K562 (cell line): Measurements from ENCODE around the gene ANKZF1. TPM values are rescaled to one million over a fixed set of nuclear protein-coding genes. Genes with fewer than 3 reads are reported as not detected.

Experiments
- ATAC-seq: fragments of 200-7000 bp; cut with Tn5 transposase; 3 replicates; pipeline ENCODE4 v1.9.1; 2020; ENCODE audit warnings: moderate library complexity
- BruUV-seq: library from RNA; stranded (reverse); fragments of 400-500 nt; replicated peaks from 2 replicates; lab custom pipeline; 2021; lab: Mats Ljungman, UMichigan
- CTCF ChIA-PET: fragments of 300-600 bp; formaldehyde crosslinking; extraction: SDS; loops from one replicate; lab custom pipeline; 2021; ENCODE audit warnings: low intra/inter-chr PET ratio; lab: Yijun Ruan, JAX
- POLR2A ChIA-PET: fragments of 300-600, 350-650 bp; sonication (Branson Sonifier 250); formaldehyde crosslinking; extraction: SDS; loops from one replicate; lab custom pipeline; 2021; ENCODE audit warnings: antibody characterized with exemption, inconsistent platforms; lab: Yijun Ruan, JAX
- DNase-seq, 4 experiments: peaks; one replicate each; pipeline versions ENCODE4 v3.0.0 to v3.0.0-alpha.2; 2011 to 2018; ENCODE audit warnings: low spot score in 3 of 4, mixed read lengths in 3 of 4; ENCODE audit errors: extremely low read depth in 1 of 4
- FAIRE-seq: peaks from 2 replicates; lab custom pipeline; 2011; peaks lifted over from hg19 to GRCh38; lab: Jason Lieb, UNC
- H2AFZ ChIP-seq: 2 replicates; pipeline ENCODE4 v1.6.0; 2011; ENCODE audit warnings: low read depth, low read length, control low read depth, inconsistent platforms
- H3K27ac ChIP-seq: fragments of 200-600 bp; 3 replicates; pipeline ENCODE4 v1.8.0; 2011; ENCODE audit warnings: low read depth, mild to moderate bottlenecking, control low read depth, inconsistent platforms, low read length, moderate library complexity, mixed read lengths; ENCODE audit errors: extremely low read depth
- H3K27me3 ChIP-seq, 2 experiments: fragments of 300-600 bp in 1 of 2; 2 replicates in 1 of 2; 3 replicates in 1 of 2; pipeline versions ENCODE4 v1.6.0 to v1.8.0; 2011; ENCODE audit warnings: inconsistent platforms in 2 of 2, low read length in 2 of 2, mild to moderate bottlenecking in 1 of 2, mixed read lengths in 1 of 2, moderate library complexity in 1 of 2; ENCODE audit not compliant: control insufficient read depth in 2 of 2, insufficient read depth in 2 of 2
- H3K36me3 ChIP-seq: fragments of 300-600 bp; 3 replicates; pipeline ENCODE4 v1.8.0; 2011; ENCODE audit warnings: mild to moderate bottlenecking, low read length, inconsistent platforms; ENCODE audit not compliant: control insufficient read depth, insufficient read depth
- H3K4me1 ChIP-seq, 2 experiments: fragments of 200-600 bp in 1 of 2; replicated peaks in 1 of 2; 2 replicates in 1 of 2; 3 replicates in 1 of 2; pipeline versions ENCODE4 v1.5.1 to v1.8.0; 2011; ENCODE audit warnings: inconsistent platforms in 2 of 2, low read length in 2 of 2, mild to moderate bottlenecking in 1 of 2, mixed read lengths in 1 of 2, moderate library complexity in 1 of 2; ENCODE audit not compliant: control insufficient read depth in 2 of 2, insufficient read depth in 2 of 2
- H3K4me2 ChIP-seq: 2 replicates; pipeline ENCODE4 v1.6.1; 2011; ENCODE audit warnings: low read length, control low read depth, inconsistent platforms, mixed read lengths; ENCODE audit not compliant: insufficient read depth
- H3K4me3 ChIP-seq: fragments of 200-600 bp; sonication (generic), shearing (Covaris generic); 2 replicates; pipeline ENCODE4 v1.5.1; 2016; ENCODE audit warnings: control low read depth, inconsistent platforms
- H3K79me2 ChIP-seq: fragments of 200-600 bp; 3 replicates; pipeline ENCODE4 v1.8.0; 2011; ENCODE audit warnings: low read length, inconsistent platforms; ENCODE audit not compliant: control insufficient read depth, insufficient read depth
- H3K9ac ChIP-seq, 2 experiments: 2 replicates each; pipeline versions ENCODE4 v1.6.0 to v1.6.1; 2011; ENCODE audit warnings: low read depth in 2 of 2, low read length in 2 of 2, control low read depth in 1 of 2, inconsistent platforms in 1 of 2, mild to moderate bottlenecking in 1 of 2, mixed read lengths in 1 of 2; ENCODE audit not compliant: insufficient read depth in 1 of 2
- H3K9me1 ChIP-seq: one replicate; pipeline ENCODE4 v1.6.0; 2011; ENCODE audit warnings: inconsistent platforms, mild to moderate bottlenecking, low read length, moderate library complexity; ENCODE audit not compliant: control insufficient read depth, insufficient read depth
- H3K9me3 ChIP-seq: replicated peaks from 2 replicates; pipeline ENCODE4 v1.5.1; 2011; ENCODE audit warnings: low read depth, low read length, inconsistent platforms; ENCODE audit not compliant: control insufficient read depth, insufficient read depth
- H4K20me1 ChIP-seq: replicated peaks from 2 replicates; pipeline ENCODE4 v1.6.1; 2011; ENCODE audit warnings: low read length, inconsistent platforms, mixed read lengths; ENCODE audit not compliant: control insufficient read depth, insufficient read depth
- DACH1 ChIP-seq: fragments of 450-650 bp; IDR thresholded peaks from 2 replicates; pipeline ENCODE4 v1.6.1; 2018; ENCODE audit not compliant: partially characterized antibody
- EHMT2 ChIP-seq: fragments of 450-650 bp; IDR thresholded peaks from 2 replicates; pipeline ENCODE4 v1.6.1; 2018; ENCODE audit warnings: antibody characterized with exemption
- JUND ChIP-seq, 2 experiments: IDR thresholded peaks; 2 replicates in 1 of 2; 3 replicates in 1 of 2; pipeline ENCODE4 v1.6.1; 2011; ENCODE audit warnings: borderline replicate concordance in 2 of 2, low read depth in 2 of 2, low read length in 2 of 2, improper control_type of control experiment in 1 of 2, missing biosample characterization in 1 of 2, missing genetic modification characterization in 1 of 2, missing genetic modification reagents in 1 of 2
- KDM4B ChIP-seq, 2 experiments: fragments of 450-650 bp in 1 of 2; sonication (generic) in 1 of 2; IDR thresholded peaks; 2 replicates each; pipeline ENCODE4 v1.6.1; 2016 to 2017; ENCODE audit warnings: borderline replicate concordance in 2 of 2, antibody characterized with exemption in 1 of 2, low read depth in 1 of 2, mild to moderate bottlenecking in 1 of 2
- MAFK ChIP-seq: IDR thresholded peaks from 2 replicates; pipeline ENCODE4 v1.6.1; 2011; ENCODE audit warnings: low read length, improper control_type of control experiment
- PML ChIP-seq: IDR thresholded peaks from 2 replicates; pipeline ENCODE4 v1.6.1; 2012; ENCODE audit warnings: low read length, inconsistent platforms
- RBM39 ChIP-seq: fragments of 200-400 bp; formaldehyde crosslinking; optimal IDR thresholded peaks from 2 replicates; pipeline ENCODE3; 2018; ENCODE audit warnings: low read depth, low read length
- WGBS: fragments of 100-300 bp; shearing (Covaris generic); methylation state at CpG from one replicate; pipeline ENCODE4 v1.1.6; 2016; ENCODE audit warnings: low coverage, mixed read lengths; ENCODE audit not compliant: insufficient coverage; ENCODE audit errors: missing lambda C conversion rate; 5-methylcytosine and 5-hydroxymethylcytosine counted together
- in situ Hi-C: fragments of 300-500 bp; cut with MboI; formaldehyde crosslinking; loops from 4 replicates; pipeline ENCODE4 v1.15.0; 2018; ENCODE audit warnings: inconsistent platforms, mixed read lengths
- intact Hi-C: fragments of 100-400 bp; cut with micrococcal nuclease; formaldehyde crosslinking; loops from 2 replicates; pipeline ENCODE4 v1.14.2; 2022
- polyA plus RNA-seq, 8 experiments: library from polyadenylated mRNA; depleted of rRNA in 4 of 8; stranded (reverse) in 5 of 8; unstranded in 3 of 8; fragments of >200 nt; fragmentation: Nextera tagmentation in 2 of 8; fragmentation: Illumina TruSeq in 1 of 8; extraction: Ambion mirVana in 2 of 8; extraction: Trizol in 1 of 8; gene quantifications; 2 replicates each; pipeline versions ENCODE4 v1.2.1 to v1.2.3, GENCODE V29; 2011 to 2014; ENCODE audit warnings: inconsistent platforms in 1 of 8, missing spikeins in 1 of 8
- total RNA-seq, 7 experiments: library from RNA; depleted of rRNA in 6 of 7; stranded (reverse); fragments of >200 nt in 6 of 7; fragmentation: Illumina TruSeq in 2 of 7; extraction: Trizol in 2 of 7; gene quantifications; 2 replicates each; pipeline versions ENCODE4 v1.2.1 to v1.2.3, GENCODE V29; 2011 to 2021; ENCODE audit warnings: low replicate concordance in 1 of 7
- TF ChIP-seq, protein P1 (sequence below): fragments of 450-650 bp; IDR thresholded peaks from 2 replicates; pipeline ENCODE4 v1.6.1; 2016
- TF ChIP-seq, protein P2 (sequence below), 3 experiments: IDR thresholded peaks in 2 of 3; conservative IDR thresholded peaks in 1 of 3; 2 replicates each; pipeline ENCODE4 v1.5.1; 2011 to 2012; ENCODE audit warnings: low read length in 3 of 3, mild to moderate bottlenecking in 3 of 3, control low read depth in 2 of 3, improper control_type of control experiment in 1 of 3, inconsistent platforms in 1 of 3, low read depth in 1 of 3, mixed read lengths in 1 of 3, moderate library complexity in 1 of 3; ENCODE audit not compliant: insufficient read depth in 2 of 3
- TF ChIP-seq, protein P3 (sequence below): IDR thresholded peaks from 2 replicates; pipeline ENCODE4 v1.6.1; 2014; ENCODE audit warnings: antibody characterized with exemption
- TF ChIP-seq, protein P4 (sequence below): sonication (generic); formaldehyde crosslinking; IDR thresholded peaks from 2 replicates; pipeline ENCODE4 v1.8.0; 2022; ENCODE audit warnings: missing genetic modification reagents, mild to moderate bottlenecking, borderline replicate concordance
- TF ChIP-seq, protein P5 (sequence below), 2 experiments: fragments of 450-650 bp in 1 of 2; sonication (generic) in 1 of 2; formaldehyde crosslinking in 1 of 2; IDR thresholded peaks in 1 of 2; conservative IDR thresholded peaks in 1 of 2; 2 replicates each; pipeline versions ENCODE4 v1.6.1 to v1.8.1; 2016 to 2023; ENCODE audit warnings: mild to moderate bottlenecking in 2 of 2, moderate library complexity in 2 of 2, inconsistent platforms in 1 of 2, missing genetic modification reagents in 1 of 2

ANKZF1 gene
- total and polyA plus RNA-seq, 9 of the 15 experiments (the other 6 are each of a cell fraction or from before 2014, with no cell fraction given), result 3.1 to 60.6 (median 31.0) TPM

DNA sequence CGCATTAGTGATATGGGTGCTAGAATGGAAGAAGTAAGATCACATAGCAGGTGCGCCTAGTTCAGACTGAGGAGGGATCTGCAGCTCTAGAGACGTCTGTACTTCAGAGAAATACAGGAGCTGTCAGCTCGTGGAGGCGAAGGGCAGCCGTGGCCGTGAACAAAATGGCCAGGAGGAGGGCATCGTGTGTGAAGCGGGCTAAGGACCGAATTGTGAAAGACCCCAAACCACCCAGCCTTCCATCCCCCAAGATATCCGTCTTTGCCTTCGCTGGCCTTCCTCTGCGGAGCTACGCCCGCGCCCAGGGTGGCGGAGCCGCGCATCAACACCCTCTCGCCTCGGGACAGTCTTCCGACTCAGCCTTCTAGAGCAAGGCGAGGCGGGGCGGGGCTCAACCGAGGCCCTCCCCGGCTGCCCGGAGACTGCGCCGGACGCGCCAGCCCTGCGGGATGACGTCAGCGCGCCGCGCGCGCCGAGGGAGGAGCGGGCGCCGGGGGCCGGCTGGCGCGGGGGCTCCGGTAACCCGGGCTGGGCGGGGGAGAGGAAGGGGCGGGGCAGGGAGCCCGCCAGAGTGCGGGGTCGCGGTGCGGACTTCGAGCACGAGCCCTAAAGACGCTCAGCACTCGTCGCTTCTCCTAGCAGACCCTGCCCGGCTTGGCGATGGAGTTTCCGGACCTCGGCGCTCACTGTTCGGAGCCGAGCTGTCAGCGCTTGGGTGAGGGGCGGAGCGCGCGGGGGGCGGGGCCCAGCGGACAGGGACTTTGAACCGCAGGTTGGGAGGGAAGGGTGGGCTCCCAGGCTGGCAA lies 23.1 kb upstream of the ANKZF1 start, which contains the start of gene ZFAND2B:
TSS of gene ZFAND2B (plus strand) at position 455 of the 806 bp plus-strand sequence. CDS start at position 661, 206 bp downstream.
- H3K9me3 ChIP-seq, result 0 out of 2 replicates have a peak, but pooled peaks cover 2% of the 10 kb centered on the region
- ATAC-seq, result peak; percentile 97
- TSS peak; percentile 92 for BruUV-seq
- H3K27me3 ChIP-seq, result no peaks in the 10 kb centered on the region
- peak within 1 kb of the TSS; percentile 86 to 93 for H3K9ac ChIP-seq
- peaks cover 43% of the 10 kb centered on the region; the same call in 2 of the 3 replicates for H3K36me3 ChIP-seq
- peak; percentile 93 to 95 (median 94) for DNase-seq
- ChIA-PET POLR2A (interaction anchor here (0.7 to 1.5 kb wide), 15 partner anchors 9 to 89 kb away, joined by 3 to 8 read pairs (median 3); partner anchors contain the start of genes ABCB6, ANKZF1, ATG9A and CNPPD1), CTCF (no interaction called here)
- H3K4me2 ChIP-seq, result peak within 1 kb of the TSS; percentile 94
- H3K9me1 ChIP-seq, result no peaks in the 10 kb centered on the region
- H3K79me2 ChIP-seq, result no peaks in the 10 kb centered on the region
- H3K4me1 ChIP-seq, result peaks cover 16 to 17% of the 10 kb centered on the region in 2 experiments; a peak in 4 of 5 replicates
- H2AFZ ChIP-seq, result peak within 1 kb of the TSS; percentile 95
- intact Hi-C loops, result loop anchor here (1.0 to 2.0 kb wide), 2 partner anchors 23 to 30 kb away; partner anchors contain the start of genes ANKZF1, ATG9A and CNPPD1
- 2% methylated on average over 8 of the region's 76 CpGs for WGBS
- H4K20me1 ChIP-seq, result peaks cover 11% of the 10 kb centered on the region; the same call in 1 of the 2 replicates
- FAIRE-seq, result peak; percentile 73
- peak within 1 kb of the TSS; percentile 61 for H3K4me3 ChIP-seq
- in situ Hi-C loops, result loop anchor here (5.0 kb wide), 1 partner anchor 34 kb away; the partner anchor contains the start of gene SLC23A3
- H3K27ac ChIP-seq, result peak within 1 kb of the TSS; percentile 81
- TF ChIP-seq, protein P1, sequence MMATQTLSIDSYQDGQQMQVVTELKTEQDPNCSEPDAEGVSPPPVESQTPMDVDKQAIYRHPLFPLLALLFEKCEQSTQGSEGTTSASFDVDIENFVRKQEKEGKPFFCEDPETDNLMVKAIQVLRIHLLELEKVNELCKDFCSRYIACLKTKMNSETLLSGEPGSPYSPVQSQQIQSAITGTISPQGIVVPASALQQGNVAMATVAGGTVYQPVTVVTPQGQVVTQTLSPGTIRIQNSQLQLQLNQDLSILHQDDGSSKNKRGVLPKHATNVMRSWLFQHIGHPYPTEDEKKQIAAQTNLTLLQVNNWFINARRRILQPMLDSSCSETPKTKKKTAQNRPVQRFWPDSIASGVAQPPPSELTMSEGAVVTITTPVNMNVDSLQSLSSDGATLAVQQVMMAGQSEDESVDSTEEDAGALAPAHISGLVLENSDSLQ, result 0 out of 2 replicates have a peak, but pooled peaks have one; percentile 13
- TF ChIP-seq, protein P2, sequence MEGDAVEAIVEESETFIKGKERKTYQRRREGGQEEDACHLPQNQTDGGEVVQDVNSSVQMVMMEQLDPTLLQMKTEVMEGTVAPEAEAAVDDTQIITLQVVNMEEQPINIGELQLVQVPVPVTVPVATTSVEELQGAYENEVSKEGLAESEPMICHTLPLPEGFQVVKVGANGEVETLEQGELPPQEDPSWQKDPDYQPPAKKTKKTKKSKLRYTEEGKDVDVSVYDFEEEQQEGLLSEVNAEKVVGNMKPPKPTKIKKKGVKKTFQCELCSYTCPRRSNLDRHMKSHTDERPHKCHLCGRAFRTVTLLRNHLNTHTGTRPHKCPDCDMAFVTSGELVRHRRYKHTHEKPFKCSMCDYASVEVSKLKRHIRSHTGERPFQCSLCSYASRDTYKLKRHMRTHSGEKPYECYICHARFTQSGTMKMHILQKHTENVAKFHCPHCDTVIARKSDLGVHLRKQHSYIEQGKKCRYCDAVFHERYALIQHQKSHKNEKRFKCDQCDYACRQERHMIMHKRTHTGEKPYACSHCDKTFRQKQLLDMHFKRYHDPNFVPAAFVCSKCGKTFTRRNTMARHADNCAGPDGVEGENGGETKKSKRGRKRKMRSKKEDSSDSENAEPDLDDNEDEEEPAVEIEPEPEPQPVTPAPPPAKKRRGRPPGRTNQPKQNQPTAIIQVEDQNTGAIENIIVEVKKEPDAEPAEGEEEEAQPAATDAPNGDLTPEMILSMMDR (IDR thresholded peaks at IDR 0.05 in 2 of 3, conservative IDR thresholded peaks at IDR 0.05 in 1 of 3; ENCODE audit: insufficient read depth in 2 of 3, low read depth in 1 of 3, low read length in 3 of 3), result no peak
- TF ChIP-seq, protein P3, sequence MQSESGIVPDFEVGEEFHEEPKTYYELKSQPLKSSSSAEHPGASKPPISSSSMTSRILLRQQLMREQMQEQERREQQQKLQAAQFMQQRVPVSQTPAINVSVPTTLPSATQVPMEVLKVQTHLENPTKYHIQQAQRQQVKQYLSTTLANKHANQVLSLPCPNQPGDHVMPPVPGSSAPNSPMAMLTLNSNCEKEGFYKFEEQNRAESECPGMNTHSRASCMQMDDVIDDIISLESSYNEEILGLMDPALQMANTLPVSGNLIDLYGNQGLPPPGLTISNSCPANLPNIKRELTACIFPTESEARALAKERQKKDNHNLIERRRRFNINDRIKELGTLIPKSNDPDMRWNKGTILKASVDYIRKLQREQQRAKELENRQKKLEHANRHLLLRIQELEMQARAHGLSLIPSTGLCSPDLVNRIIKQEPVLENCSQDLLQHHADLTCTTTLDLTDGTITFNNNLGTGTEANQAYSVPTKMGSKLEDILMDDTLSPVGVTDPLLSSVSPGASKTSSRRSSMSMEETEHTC, result no peak
- TF ChIP-seq, protein P4, sequence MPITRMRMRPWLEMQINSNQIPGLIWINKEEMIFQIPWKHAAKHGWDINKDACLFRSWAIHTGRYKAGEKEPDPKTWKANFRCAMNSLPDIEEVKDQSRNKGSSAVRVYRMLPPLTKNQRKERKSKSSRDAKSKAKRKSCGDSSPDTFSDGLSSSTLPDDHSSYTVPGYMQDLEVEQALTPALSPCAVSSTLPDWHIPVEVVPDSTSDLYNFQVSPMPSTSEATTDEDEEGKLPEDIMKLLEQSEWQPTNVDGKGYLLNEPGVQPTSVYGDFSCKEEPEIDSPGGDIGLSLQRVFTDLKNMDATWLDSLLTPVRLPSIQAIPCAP (CRISPR knock-in tag), result no peak
- TF ChIP-seq PML (peak; percentile 68; the same call in 1 of the 2 replicates), DACH1 (no peak), MAFK (no peak), EHMT2 (no peak), RBM39 (no peak), JUND (IDR thresholded peaks at IDR 0.05; ENCODE audit: borderline replicate concordance, low read depth, low read length) (peak; percentile 71), JUND (tag; IDR thresholded peaks at IDR 0.05; ENCODE audit: borderline replicate concordance, low read depth, low read length) (no peak; the same call in 2 of the 3 replicates), KDM4B (IDR thresholded peaks at IDR 0.05; ENCODE audit: borderline replicate concordance in 2 of 2, low read depth in 1 of 2) (no peak)
- TF ChIP-seq, protein P5, sequence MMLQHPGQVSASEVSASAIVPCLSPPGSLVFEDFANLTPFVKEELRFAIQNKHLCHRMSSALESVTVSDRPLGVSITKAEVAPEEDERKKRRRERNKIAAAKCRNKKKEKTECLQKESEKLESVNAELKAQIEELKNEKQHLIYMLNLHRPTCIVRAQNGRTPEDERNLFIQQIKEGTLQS (IDR thresholded peaks at IDR 0.05), result peak; percentile 76
- TF ChIP-seq, protein P5 (CRISPR knock-in tag; conservative IDR thresholded peaks at IDR 0.05), result no peak
